Measurements from ENCODE around the gene HMG20B. TPM values are rescaled to one million over a fixed set of nuclear protein-coding genes. Genes with fewer than 3 reads are reported as not detected.

Gene HMG20B
- polyA plus RNA-seq, 1 donor (not counting 4 experiments of a cell fraction or from before 2014, with no cell fraction given) = 27.9 TPM

DNA sequence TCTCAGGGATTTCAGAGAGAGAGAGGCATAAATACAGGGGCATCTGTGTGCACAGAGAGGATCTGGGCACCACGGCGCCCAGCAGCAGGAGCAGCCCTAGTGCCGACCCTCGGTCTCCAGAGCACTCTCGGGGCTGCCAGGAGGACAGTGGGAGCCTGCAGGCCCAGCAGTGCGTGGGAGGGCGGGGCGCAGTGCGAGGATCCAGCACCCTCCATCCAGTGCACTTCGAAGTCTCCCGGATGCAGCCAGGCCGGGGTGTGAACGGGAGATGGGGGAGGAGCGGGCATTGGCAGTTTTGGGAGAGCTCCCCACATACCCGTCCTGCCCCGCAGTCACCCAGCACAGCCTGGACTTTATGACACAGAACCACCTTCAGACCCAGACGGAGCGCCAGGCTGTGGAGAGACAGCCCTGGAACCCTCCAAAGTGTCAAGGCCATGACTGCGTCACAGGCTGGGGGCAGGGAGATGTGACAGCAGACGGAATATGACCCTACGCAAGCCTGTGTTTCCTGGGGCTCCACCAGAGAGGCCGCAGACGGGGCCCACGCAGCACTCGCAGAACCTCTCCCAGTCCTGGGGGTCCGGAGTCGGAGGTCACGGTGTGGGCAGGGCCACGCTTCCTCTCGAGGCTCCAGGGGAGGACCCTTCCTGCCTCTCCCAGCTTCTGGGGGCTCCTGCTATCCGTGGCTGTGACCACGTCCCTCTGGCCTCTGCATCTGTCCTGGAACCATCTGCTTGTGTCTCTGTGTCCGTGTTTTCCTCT is 48.5 kb upstream of the HMG20B start:
- peaks cover 34% of the 10 kb centered on the region for H3K79me2 ChIP-seq (ENCODE audit: control insufficient read depth, insufficient read depth, low read length)
- peaks cover 21 to 25% of the 10 kb centered on the region in 2 experiments for H3K36me3 ChIP-seq (ENCODE audit: control insufficient read depth in 2 of 2, extremely low read depth in 1 of 2, insufficient read depth in 2 of 2, low read length in 2 of 2)
- no peak overlapping the region for H2AFZ ChIP-seq (ENCODE audit: control insufficient read depth, low read length)
- H3K27ac ChIP-seq (ENCODE audit: control insufficient read depth, insufficient read depth, low read length) = no peak overlapping the region
- H3K4me2 ChIP-seq (ENCODE audit: control insufficient read depth, extremely low read depth, insufficient read depth, low read depth, low read length) = no peak overlapping the region
- dilution Hi-C loops (cut with MboI; ENCODE audit: extremely low pct_ligation_motif_present, low sequenced_read_pairs) = no loop called here
- no peak for FAIRE-seq
- no peaks in the 10 kb centered on the region for H3K9me3 ChIP-seq (ENCODE audit: control insufficient read depth, low read depth, low read length)
- DNase-seq (ENCODE audit: low read depth, low spot score) = no peak
- no peak overlapping the region for H3K9ac ChIP-seq (ENCODE audit: control insufficient read depth, extremely low read depth, insufficient read depth, low read length)
- H4K20me1 ChIP-seq (ENCODE audit: control insufficient read depth, extremely low read depth, insufficient read depth, low read length) = peaks cover 33% of the 10 kb centered on the region
- H3K4me3 ChIP-seq (ENCODE audit: control insufficient read depth in 2 of 3, extremely low read depth in 1 of 3, insufficient read depth in 2 of 3, low read depth in 1 of 3, low read length in 3 of 3) = no peak overlapping the region
- H3K27me3 ChIP-seq (ENCODE audit: control insufficient read depth, extremely low read depth, insufficient read depth, low read length) = no peaks in the 10 kb centered on the region
- peaks cover 16% of the 10 kb centered on the region for H3K4me1 ChIP-seq (ENCODE audit: control insufficient read depth, extremely low read depth, insufficient read depth, low read length)
- H3K9me1 ChIP-seq (ENCODE audit: control insufficient read depth, extremely low read depth, insufficient read depth, low read length) = peaks cover 2% of the 10 kb centered on the region
- TF ChIP-seq, protein P1, sequence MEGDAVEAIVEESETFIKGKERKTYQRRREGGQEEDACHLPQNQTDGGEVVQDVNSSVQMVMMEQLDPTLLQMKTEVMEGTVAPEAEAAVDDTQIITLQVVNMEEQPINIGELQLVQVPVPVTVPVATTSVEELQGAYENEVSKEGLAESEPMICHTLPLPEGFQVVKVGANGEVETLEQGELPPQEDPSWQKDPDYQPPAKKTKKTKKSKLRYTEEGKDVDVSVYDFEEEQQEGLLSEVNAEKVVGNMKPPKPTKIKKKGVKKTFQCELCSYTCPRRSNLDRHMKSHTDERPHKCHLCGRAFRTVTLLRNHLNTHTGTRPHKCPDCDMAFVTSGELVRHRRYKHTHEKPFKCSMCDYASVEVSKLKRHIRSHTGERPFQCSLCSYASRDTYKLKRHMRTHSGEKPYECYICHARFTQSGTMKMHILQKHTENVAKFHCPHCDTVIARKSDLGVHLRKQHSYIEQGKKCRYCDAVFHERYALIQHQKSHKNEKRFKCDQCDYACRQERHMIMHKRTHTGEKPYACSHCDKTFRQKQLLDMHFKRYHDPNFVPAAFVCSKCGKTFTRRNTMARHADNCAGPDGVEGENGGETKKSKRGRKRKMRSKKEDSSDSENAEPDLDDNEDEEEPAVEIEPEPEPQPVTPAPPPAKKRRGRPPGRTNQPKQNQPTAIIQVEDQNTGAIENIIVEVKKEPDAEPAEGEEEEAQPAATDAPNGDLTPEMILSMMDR (optimal IDR thresholded peaks at IDR 0.05 in 1 of 3, IDR thresholded peaks at IDR 0.05 in 1 of 3, conservative IDR thresholded peaks at IDR 0.05 in 1 of 3; ENCODE audit: extremely low read depth in 1 of 3, insufficient read depth in 2 of 3, low read length in 3 of 3) = no peak
- TF ChIP-seq EZH2 (IDR thresholded peaks at IDR 0.05; ENCODE audit: low read length) = no peak

- H3K9me3 ChIP-seq (ENCODE audit: control insufficient read depth, low read depth, low read length) = no peaks in the 10 kb centered on the region
- no peak overlapping the region for H3K4me2 ChIP-seq (ENCODE audit: control insufficient read depth, extremely low read depth, insufficient read depth, low read depth, low read length)
- no peak overlapping the region for H3K4me3 ChIP-seq (ENCODE audit: control insufficient read depth in 2 of 3, extremely low read depth in 1 of 3, insufficient read depth in 2 of 3, low read depth in 1 of 3, low read length in 3 of 3)
- peaks cover 2% of the 10 kb centered on the region for H3K9me1 ChIP-seq (ENCODE audit: control insufficient read depth, extremely low read depth, insufficient read depth, low read length)
- dilution Hi-C loops (cut with MboI; ENCODE audit: extremely low pct_ligation_motif_present, low sequenced_read_pairs) = no loop called here
- TF ChIP-seq, protein P1 (optimal IDR thresholded peaks at IDR 0.05 in 1 of 3, IDR thresholded peaks at IDR 0.05 in 1 of 3, conservative IDR thresholded peaks at IDR 0.05 in 1 of 3; ENCODE audit: extremely low read depth in 1 of 3, insufficient read depth in 2 of 3, low read length in 3 of 3) = no peak
- TF ChIP-seq EZH2 (IDR thresholded peaks at IDR 0.05; ENCODE audit: low read length) = no peak
- peaks cover 16% of the 10 kb centered on the region for H3K4me1 ChIP-seq (ENCODE audit: control insufficient read depth, extremely low read depth, insufficient read depth, low read length)
- peaks cover 17 to 25% of the 10 kb centered on the region in 2 experiments for H3K36me3 ChIP-seq (ENCODE audit: control insufficient read depth in 2 of 2, extremely low read depth in 1 of 2, insufficient read depth in 2 of 2, low read length in 2 of 2)
- H4K20me1 ChIP-seq (ENCODE audit: control insufficient read depth, extremely low read depth, insufficient read depth, low read length) = peaks cover 26% of the 10 kb centered on the region
- no peak for FAIRE-seq
- no peak overlapping the region for H3K9ac ChIP-seq (ENCODE audit: control insufficient read depth, extremely low read depth, insufficient read depth, low read length)
- no peak overlapping the region for H3K27ac ChIP-seq (ENCODE audit: control insufficient read depth, insufficient read depth, low read length)
- H2AFZ ChIP-seq (ENCODE audit: control insufficient read depth, low read length) = no peak overlapping the region
- peaks cover 28% of the 10 kb centered on the region for H3K79me2 ChIP-seq (ENCODE audit: control insufficient read depth, insufficient read depth, low read length)
- no peak for DNase-seq (ENCODE audit: low read depth, low spot score)
- H3K27me3 ChIP-seq (ENCODE audit: control insufficient read depth, extremely low read depth, insufficient read depth, low read length) = no peaks in the 10 kb centered on the region
Observed at GRCh38 chr19:3524904-3525451, 47.8 kb upstream of the HMG20B start.

Measured in keratinocyte (primary cell).